GM12801 (cell line): ENCODE results near the gene CASP8.

Source experiments
- CTCF ChIP-seq: IDR thresholded peaks from one replicate; pipeline ENCODE4 v1.5.1; 2011; ENCODE audit warnings: control low read depth; ENCODE audit not compliant: insufficient read length; ENCODE audit errors: extremely low read depth

Gene CASP8

GRCh38 chr2:201269764-201270163, 9.4 kb downstream of the CASP8 start:
- no peak for TF ChIP-seq CTCF

GRCh38 chr2:201270293-201271001, 10.1 kb downstream of the CASP8 start:
- no peak for TF ChIP-seq CTCF

GRCh38 chr2:201271917-201272316, 11.6 kb downstream of the CASP8 start:
- no peak for TF ChIP-seq CTCF

- no peak for TF ChIP-seq CTCF
Measured at GRCh38 chr2:201273330-201273983, 13.1 kb downstream of the CASP8 start.

GRCh38 chr2:201275069-201275468, 14.7 kb downstream of the CASP8 start:
- TF ChIP-seq CTCF = no peak

- no peak for TF ChIP-seq CTCF
Measured at GRCh38 chr2:201275990-201276389, 15.7 kb downstream of the CASP8 start.

GRCh38 chr2:201276511-201276910, 16.2 kb downstream of the CASP8 start:
- no peak for TF ChIP-seq CTCF
